ENCODE data around the gene PCGF6. TPM values are rescaled to one million over a fixed set of nuclear protein-coding genes. Genes with fewer than 3 reads are reported as not detected.

The PCGF6 gene
- total RNA-seq, 2 donors from 2014 or later = 9.6 to 37.9 TPM

GRCh38 chr10:103353281-103353680 is 2.3 kb upstream of the PCGF6 start:
- intact Hi-C loops (cut with DNase I) = no loop called here
- ATAC-seq = no peak
- 16 to 34% methylated on average over 2 of the region's 2 CpGs for WGBS, 2 donors

GRCh38 chr10:103350175-103350516 is 794 bp downstream of the PCGF6 start:
- DNase-seq = no peak
- Histone ChIP-seq H3K27ac (peak overlapping the region in 3 of 4 donors; percentile 46 to 83 (median 77)), H3K4me3 (peak overlapping the region; percentile 80 to 94), H3K36me3 (replicated peaks in 1 of 2; ENCODE audit: insufficient read depth in 1 of 2, low read depth in 2 of 2) (peaks cover 2 to 5% of the 10 kb centered on the region in 2 donors), H3K27me3 (no peaks in the 10 kb centered on the region), H3K4me1 (peaks cover 14% of the 10 kb centered on the region), H3K9me3 (no peaks in the 10 kb centered on the region)
- ATAC-seq = no peak
- TF ChIP-seq CTCF (IDR thresholded peaks at IDR 0.05) (no peak), POLR2A (IDR thresholded peaks at IDR 0.05) (no peak)
- WGBS, 2 donors = 51 to 90% methylated on average over 4 to 16 of the region's 16 CpGs
- intact Hi-C loops (cut with DNase I) = no loop called here

More at GRCh38 chr10:103353281-103353680, 2.3 kb upstream of the PCGF6 start:
- Histone ChIP-seq H3K36me3 (replicated peaks in 1 of 2; ENCODE audit: insufficient read depth in 1 of 2, low read depth in 2 of 2) (no peaks in the 10 kb centered on the region), H3K4me1 (peaks cover 14% of the 10 kb centered on the region), H3K27ac (no peak overlapping the region), H3K9me3 (no peaks in the 10 kb centered on the region), H3K4me3 (no peak overlapping the region), H3K27me3 (no peaks in the 10 kb centered on the region)
- TF ChIP-seq POLR2A (IDR thresholded peaks at IDR 0.05) (no peak), CTCF (IDR thresholded peaks at IDR 0.05) (no peak)
- no peak for DNase-seq

GRCh38 chr10:103336370-103336769 is 14.6 kb downstream of the PCGF6 start:
- ATAC-seq (no peak), DNase-seq (no peak)
- intact Hi-C loops (cut with DNase I) = no loop called here
- WGBS, 2 donors = 91 to 95% methylated on average over 4 of the region's 4 CpGs
- Histone ChIP-seq H3K4me3 (no peak overlapping the region), H3K9me3 (no peaks in the 10 kb centered on the region), H3K27ac (no peak overlapping the region), H3K27me3 (no peaks in the 10 kb centered on the region), H3K4me1 (no peaks in the 10 kb centered on the region), H3K36me3 (replicated peaks in 1 of 2; ENCODE audit: insufficient read depth in 1 of 2, low read depth in 2 of 2) (peaks cover 0 to 5% of the 10 kb centered on the region in 2 donors)
- TF ChIP-seq CTCF (IDR thresholded peaks at IDR 0.05) (no peak), POLR2A (IDR thresholded peaks at IDR 0.05) (no peak)

GRCh38 chr10:103334567-103334966 is 16.4 kb downstream of the PCGF6 start:
- peaks cover 0 to 5% of the 10 kb centered on the region in 2 donors for H3K36me3 ChIP-seq (replicated peaks in 1 of 2; ENCODE audit: insufficient read depth in 1 of 2, low read depth in 2 of 2)
- ATAC-seq (no peak), DNase-seq (no peak)
- H3K27ac ChIP-seq = no peak overlapping the region
- intact Hi-C loops (cut with DNase I) = no loop called here
- no peak overlapping the region for H3K4me3 ChIP-seq
- no peaks in the 10 kb centered on the region for H3K9me3 ChIP-seq
- no peaks in the 10 kb centered on the region for H3K4me1 ChIP-seq
- no peaks in the 10 kb centered on the region for H3K27me3 ChIP-seq
- TF ChIP-seq CTCF (IDR thresholded peaks at IDR 0.05) = no peak
- no peak for TF ChIP-seq POLR2A (IDR thresholded peaks at IDR 0.05)

GRCh38 chr10:103333934-103334520 is 16.9 kb downstream of the PCGF6 start:
- H3K4me1 ChIP-seq = no peaks in the 10 kb centered on the region
- peaks cover 0 to 4% of the 10 kb centered on the region in 2 donors for H3K36me3 ChIP-seq (replicated peaks in 1 of 2; ENCODE audit: insufficient read depth in 1 of 2, low read depth in 2 of 2)
- H3K4me3 ChIP-seq = no peak overlapping the region
- H3K9me3 ChIP-seq = no peaks in the 10 kb centered on the region
- intact Hi-C loops (cut with DNase I) = no loop called here
- H3K27ac ChIP-seq = no peak overlapping the region
- ATAC-seq (no peak), DNase-seq (no peak)
- no peaks in the 10 kb centered on the region for H3K27me3 ChIP-seq
- WGBS, 2 donors = 87 to 90% methylated on average over 2 of the region's 2 CpGs
- TF ChIP-seq CTCF (IDR thresholded peaks at IDR 0.05) (peak in 6 of 7 experiments; percentile 37 to 75 (median 45)), POLR2A (IDR thresholded peaks at IDR 0.05) (no peak)

All from body of pancreas (tissue), 4 donors.